GM19463 (cell line): ENCODE results near the gene GPS1.

Experiments used
- ATAC-seq: cut with Tn5 transposase; IDR thresholded peaks from one replicate; pipeline ENCODE4 v1.9.1; 2021; ENCODE audit warnings: mild to moderate bottlenecking, moderate library complexity; ENCODE audit not compliant: unreplicated experiment

The GPS1 gene

GRCh38 chr17:82086941-82087906, 35.5 kb downstream of the GPS1 start:
- no peak for ATAC-seq

- ATAC-seq, result no peak
Observed at GRCh38 chr17:82087961-82088837, 36.5 kb downstream of the GPS1 start.

GRCh38 chr17:82088838-82089722, 37.4 kb downstream of the GPS1 start:
- ATAC-seq, result no peak

DNA sequence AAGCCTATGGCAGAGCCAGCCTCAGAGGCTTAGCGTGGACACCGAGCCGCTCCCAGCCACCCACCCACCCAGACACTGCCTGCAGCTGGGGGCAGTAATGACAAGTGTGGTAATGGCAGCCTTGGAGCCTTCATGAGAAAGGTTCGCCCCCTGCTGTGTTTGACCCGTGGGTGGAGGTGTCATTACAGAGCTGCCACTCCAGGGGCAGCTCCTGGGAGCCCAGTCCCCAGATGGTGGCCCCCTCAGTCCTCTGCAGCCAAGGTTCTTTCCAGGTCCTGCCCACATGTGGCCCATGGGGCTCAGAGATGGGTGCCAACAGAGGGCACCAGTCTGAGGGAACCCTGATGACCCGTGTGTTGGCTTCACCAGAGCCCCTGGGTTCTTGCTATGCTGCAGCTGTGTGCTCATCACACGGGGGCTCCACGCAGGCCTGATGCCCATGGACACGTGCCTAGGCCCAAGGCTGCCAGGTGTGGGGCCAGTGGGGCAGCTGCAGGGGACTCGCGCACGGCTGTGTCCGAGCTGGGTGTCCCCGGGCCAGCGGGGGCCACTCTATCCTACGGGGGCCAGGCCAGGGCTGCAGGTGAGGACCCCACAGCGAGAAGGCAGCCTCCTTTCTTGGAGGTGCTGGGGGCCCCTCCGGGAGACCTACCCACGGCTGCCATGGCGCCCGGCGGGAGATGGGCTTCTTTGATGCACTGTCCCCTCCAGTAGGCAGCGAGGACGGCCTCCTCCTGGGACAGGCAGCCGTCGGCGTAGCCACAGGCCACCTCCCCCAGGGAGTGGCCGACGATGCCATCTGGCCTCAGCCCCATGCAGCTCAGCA, 38.2 kb downstream of the GPS1 start:
- ATAC-seq, result no peak

DNA sequence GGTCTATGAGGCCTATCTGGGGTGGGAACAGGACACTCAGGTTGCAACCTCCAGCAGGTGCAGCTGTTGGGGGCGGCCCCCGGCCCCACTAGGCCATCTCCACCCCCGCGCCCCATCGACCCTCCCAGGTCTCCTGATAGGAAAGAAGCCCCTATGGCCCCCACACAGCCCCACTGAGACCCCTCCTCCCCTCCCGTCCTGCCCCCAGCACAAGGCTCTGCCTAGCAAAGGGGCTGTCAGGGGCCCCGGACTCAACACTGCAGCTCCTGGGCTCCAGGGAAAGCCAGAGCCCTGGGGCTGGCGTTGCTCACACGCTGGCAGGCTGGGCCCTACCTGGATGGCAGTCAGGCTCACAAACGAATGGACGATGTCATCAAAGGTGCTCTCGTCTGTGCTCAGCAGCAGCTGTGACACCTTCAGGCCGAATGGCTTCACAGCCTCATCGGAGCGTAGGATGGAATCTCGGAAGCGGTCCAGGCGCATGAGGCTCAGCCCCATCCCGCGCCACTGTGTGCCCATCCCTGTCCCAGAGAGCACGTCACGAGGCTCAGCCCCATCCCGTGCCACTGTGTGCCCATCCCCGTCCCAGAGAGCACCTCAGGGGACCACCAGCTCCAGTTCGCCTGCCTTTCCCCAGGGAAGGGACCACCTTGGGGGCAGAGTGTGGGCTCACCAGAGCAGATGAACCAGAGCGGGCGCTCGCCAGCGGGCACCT, 39.0 kb downstream of the GPS1 start:
- no peak for ATAC-seq

GRCh38 chr17:82091264-82092066, 39.8 kb downstream of the GPS1 start:
- ATAC-seq, result no peak

DNA sequence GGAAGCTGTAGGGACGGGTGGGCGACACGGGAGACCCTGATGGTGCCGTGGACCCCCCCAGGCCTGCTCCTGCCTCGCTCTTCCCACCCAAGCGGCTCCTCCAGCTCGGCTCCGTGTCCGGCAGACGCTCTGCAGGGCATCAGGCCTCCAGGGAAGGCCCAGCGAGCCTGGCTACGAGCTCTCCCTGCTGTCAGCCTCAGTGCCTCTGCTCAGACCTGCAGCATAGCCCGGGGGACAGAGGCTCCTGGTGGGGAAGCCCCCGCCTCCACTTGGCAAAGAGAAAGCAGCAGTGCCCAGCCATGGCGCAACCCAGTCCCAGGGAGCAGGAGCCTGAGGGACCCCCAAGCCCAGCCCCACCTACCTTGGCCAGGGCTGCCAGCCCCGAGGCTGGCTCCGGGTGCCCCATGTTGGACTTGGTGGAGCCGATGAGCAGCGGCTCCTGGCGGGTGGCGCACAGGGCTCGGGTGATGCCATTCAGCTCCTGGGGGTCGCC, 40.4 kb downstream of the GPS1 start:
- no peak for ATAC-seq

- ATAC-seq, result no peak
Observed at GRCh38 chr17:82092628-82092994, 40.9 kb downstream of the GPS1 start.

DNA sequence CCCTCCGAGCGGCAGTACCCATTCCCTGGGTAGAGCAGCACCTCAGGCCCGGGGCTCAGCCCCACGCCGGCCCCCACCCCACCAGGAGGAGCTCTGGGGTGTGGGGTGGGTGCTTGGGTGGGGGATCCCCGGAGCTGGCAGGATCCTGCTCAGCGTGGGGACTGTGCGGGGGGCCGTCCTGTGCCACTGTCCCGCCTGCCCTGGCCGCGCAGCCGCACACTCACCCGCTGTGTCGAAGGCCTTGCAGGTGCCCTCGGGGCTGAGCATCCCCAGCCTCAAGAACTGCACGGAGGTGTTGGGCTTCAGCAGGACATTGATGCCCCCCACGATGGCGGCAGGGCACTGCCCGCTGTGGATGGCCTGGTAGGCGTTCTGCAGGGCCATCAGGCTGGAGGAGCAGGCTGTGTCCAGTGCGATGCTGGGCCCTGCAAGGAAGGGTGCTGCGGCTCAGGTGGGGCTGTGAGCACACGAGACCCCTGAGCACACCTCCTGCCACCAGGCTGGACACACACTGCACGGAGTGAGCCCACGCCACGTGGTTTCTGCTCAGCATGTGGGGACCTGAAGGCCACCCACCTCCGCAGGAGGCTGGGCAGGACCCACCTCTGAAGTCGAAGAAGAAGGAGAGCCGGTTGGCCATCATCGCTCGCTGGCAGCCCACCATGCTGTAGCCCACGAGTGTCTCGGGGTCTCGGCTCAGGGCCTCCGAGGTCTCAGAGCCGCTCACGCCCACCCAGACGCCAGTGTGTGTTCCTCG, 41.5 kb downstream of the GPS1 start:
- no peak for ATAC-seq

DNA sequence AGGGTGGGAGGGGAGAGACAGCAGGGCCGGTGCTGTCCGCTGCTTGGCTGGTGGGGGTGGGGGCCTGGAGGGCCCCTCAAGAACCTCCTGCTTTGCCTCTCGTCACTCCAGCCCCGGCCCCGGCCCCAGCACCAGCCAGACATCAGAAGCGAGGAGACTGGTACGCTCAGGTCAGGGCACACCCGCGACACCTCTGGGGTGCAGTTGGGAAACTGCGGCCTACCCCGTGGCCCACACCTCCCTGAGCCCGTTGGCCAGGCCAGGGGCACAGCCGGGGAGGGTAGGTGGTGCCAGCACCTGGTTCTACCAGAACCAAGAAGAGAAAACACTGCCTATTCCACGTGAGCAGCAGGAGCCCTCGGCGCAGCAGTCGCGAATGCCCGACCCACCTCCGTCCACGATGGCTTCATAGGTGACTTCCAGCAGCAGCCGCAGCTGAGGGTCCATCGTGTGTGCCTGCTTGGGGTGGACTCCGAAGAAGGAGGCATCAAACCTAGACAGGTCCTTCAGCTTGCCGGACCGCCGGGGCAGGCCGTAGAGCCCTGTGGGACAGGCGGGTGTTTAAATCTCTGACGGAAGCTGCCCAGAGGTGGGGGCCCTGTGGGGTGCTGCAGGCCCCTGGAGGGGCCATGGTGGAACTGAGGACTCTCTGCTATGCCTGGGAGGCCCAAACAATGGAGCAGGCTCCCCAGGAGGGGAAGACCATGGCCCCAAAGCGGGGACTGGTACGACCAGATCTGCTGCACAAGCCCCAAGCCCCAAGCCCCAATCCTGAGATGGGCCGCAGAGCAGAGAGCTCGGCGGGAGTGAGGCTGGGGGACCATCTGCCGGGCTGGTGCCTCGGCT, 43.5 kb downstream of the GPS1 start:
- ATAC-seq, result no peak

DNA sequence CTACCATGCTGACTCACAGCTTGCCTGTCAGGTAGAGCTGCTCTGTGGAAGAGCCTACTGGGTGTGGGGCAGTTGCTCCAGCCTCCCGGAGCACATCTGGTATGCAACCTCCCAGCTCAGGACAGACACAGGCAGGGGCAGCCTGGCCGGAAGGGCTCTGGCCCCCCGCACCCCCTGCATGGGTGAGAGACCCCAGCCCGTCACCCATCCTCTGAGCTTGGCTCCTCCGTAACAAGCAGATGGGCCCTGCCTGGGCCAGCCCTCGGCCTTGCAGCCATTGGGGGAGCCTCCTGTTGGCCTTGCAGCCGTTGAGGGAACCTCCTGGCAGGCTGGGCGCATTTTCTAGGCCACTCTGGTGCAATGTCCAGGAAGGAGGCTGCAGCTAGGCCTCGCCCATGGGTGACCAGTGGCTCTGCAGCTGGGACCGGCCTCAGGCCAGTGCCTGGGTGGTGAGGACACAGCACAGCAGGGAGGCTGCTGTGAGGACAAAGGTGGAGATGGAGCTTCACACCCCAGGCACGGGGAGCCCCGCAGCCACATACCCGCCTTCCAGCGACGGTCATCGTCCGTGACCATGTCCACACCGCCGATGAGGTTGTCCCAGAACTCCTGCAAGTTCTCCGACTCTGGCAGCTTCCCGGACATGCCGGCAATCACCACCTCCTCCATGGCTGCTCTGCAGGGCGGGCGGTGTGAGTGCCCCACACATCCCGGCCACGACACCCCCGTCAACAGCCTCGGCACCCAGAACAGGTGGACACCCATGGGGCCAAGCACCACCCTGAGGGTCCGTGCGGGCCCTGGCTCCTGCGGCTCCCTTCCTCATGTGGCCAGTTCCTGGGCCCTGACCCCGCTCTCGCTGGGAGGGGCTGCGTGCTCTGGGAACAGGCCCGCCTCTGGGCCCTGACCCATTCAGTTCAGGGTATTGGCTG, 44.3 kb downstream of the GPS1 start:
- ATAC-seq, result no peak

GRCh38 chr17:82096709-82097183, 45.0 kb downstream of the GPS1 start:
- ATAC-seq, result no peak

- ATAC-seq, result no peak
Observed at GRCh38 chr17:82097184-82097918, 45.7 kb downstream of the GPS1 start.

GRCh38 chr17:82097919-82098168, 46.1 kb downstream of the GPS1 start:
- ATAC-seq, result peak; percentile 7
